ENCODE data around the gene CCDC102B.

Gene CCDC102B

GRCh38 chr18:68916734-68917133 lies 118.9 kb downstream of the CCDC102B start:
- no peak for DNase-seq

DNA sequence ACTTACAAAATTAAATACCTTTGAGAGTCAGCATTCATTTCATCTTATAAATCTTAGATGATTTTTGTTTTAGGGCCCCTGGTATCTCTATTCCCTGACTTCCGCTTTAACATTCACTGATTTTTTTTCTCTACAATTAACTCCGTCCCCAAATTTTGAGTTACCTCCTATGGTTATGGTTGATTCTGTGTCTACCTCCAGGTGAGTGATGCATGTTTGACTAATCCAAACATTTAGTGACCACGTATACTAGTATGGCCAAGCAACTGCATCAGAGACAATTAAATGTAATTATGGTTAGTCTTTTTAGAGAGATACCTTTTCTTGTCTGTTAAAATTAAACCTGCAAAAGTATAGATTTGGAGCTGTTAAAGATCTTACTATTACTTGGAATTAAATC lies 120.3 kb downstream of the CCDC102B start:
- no peak for DNase-seq

- DNase-seq, result no peak
Measured at GRCh38 chr18:68919900-68920299, 122.0 kb downstream of the CCDC102B start.

GRCh38 chr18:68922392-68922791 lies 124.5 kb downstream of the CCDC102B start:
- DNase-seq, result no peak

DNA sequence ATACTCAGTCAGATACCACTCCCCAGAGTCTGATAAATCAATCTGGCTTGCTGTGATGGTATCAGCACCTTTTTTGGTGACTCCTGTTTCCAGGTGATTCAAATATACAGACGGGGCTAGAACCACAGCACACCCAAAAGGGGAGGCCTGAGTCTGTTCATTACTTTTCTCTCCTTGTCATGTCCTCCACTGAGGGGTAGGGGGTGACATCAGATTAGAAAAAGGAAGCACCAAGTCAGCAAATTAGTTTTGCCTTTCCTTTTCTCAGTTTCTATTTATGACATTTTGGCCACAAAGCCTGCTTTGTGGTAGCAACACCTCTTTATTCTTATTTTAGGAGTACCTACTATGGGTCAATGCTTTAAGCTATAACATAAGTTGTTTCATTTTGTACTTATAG lies 127.4 kb downstream of the CCDC102B start:
- DNase-seq, result no peak

DNA sequence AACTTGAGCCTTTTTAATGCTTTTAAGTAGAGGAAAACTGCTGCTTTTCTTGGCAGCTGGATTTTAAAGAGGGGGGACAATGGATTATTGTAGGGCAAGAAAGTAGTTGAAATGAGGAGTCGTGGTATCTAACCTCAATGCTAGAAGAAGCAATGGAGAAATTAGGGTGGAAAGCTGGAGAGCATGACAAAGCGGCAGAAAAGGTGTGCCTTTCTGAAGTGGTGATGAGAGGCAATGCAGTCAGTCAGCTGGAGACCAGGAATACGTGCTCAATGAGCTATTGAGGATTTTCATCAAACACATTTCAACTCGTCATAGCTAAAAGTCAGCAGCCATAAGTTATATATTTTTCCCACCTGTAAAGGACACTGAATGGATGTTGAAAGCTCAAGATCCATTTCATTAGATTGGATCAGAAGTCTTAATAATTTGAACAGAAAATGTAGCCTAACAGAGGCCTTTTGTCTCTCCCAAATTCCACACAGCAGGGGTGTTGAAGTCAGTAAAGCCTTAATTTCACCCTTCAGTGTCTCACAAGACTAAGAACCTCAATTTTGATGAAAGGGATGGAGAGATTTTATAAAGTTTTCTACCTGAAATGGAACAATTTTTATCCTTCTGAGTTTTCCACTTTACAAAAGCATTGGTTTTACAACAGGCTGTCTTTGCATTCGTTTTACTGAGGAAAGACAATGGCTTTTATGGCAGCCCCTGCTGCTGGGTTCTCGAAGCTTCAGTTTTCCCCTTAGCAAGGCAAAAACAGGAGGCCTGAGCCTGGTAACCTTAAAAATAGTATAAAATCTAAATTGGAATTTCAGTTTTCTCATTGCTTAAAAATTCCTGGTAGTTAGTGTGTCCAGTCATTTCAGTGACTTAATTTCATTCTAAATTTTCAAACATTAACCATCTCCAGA lies 131.1 kb downstream of the CCDC102B start:
- DNase-seq, result no peak

DNA sequence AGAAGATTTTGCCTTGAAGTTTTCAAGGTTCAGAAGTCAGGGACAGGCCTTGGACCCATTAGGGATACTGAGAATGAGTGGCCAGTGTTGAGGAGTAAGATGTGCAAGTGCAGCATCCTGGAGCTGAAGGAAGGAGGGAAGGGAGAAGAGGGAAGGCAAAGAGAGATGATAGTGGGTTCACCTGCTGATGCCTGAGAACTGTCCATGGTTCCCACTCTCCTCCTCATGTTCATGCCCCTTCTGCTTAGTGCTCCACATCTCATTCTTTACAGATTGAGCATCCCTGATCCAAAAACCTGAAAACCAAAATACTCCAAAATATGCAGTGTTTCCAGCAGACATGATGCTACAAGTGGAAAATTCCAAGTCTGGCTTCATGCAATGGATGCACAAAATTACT lies 137.8 kb downstream of the CCDC102B start:
- DNase-seq, result no peak

- DNase-seq, result no peak
Measured at GRCh38 chr18:68937029-68937599, 139.2 kb downstream of the CCDC102B start.

DNA sequence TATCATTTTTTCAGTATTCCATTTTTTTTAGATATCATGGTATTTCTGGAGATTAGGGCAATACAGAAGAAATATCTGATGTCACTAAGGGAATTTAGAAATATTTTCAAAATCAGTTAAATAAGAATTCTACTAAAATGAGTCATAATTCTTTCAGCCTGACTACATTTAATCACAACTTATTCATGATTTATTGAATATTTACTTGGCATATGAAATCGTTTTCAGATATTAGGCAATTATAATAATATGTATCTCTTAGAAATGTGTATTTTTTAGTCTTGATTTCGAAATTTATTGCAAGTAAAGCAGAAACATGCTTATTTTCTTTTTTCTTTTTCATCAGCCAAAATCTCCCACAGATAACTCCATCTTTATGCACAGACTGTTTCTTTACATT lies 142.2 kb downstream of the CCDC102B start:
- DNase-seq, result no peak

GRCh38 chr18:68940754-68941153 lies 142.9 kb downstream of the CCDC102B start:
- no peak for DNase-seq

DNA sequence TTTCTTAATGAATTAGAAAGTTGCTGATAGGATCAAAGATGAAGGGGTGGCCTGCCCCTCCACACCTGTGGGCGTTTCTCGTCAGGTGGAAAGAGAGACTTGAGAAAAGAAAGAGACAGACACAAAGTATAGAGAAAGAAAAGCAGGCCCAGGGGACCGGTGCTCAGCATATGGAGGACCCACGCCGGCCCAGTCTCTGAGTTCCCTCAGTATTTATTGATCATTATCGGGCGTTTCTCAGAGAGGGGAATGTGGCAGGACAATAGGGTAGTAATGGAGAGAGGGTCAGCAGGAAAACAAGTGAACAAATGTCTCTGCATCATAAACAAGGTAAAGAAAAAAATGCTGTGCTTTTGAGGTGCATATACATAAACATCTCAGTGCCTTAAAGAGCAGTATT lies 144.3 kb downstream of the CCDC102B start:
- no peak for DNase-seq

- DNase-seq, result peak; percentile 16
Measured at GRCh38 chr18:68943861-68944260, 146.0 kb downstream of the CCDC102B start.

GRCh38 chr18:68944330-68944729 lies 146.4 kb downstream of the CCDC102B start:
- DNase-seq, result no peak

DNA sequence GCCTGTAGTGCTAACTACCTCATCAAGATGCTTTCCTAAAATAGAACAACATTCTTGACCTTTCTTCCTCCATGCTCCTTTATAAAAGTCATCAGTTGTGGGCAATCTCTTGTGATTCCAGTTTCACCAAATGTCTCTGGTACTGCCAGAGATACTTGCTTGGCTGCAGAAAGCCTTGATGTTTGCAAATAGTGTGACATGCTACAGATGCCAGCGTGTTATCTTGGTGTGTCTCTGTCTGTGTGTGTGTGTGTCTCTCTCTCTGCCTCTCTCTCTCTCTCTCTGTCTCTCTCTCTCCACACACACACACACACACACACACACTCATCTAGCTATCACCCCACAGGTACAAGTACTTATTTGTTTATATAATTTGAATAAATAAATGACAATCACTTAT lies 146.9 kb downstream of the CCDC102B start:
- no peak for DNase-seq

GRCh38 chr18:68948622-68949021 lies 150.7 kb downstream of the CCDC102B start:
- DNase-seq, result no peak

GRCh38 chr18:68954738-68955137 lies 156.9 kb downstream of the CCDC102B start:
- no peak for DNase-seq

- no peak for DNase-seq
Measured at GRCh38 chr18:68956650-68957049, 158.8 kb downstream of the CCDC102B start.

DNA sequence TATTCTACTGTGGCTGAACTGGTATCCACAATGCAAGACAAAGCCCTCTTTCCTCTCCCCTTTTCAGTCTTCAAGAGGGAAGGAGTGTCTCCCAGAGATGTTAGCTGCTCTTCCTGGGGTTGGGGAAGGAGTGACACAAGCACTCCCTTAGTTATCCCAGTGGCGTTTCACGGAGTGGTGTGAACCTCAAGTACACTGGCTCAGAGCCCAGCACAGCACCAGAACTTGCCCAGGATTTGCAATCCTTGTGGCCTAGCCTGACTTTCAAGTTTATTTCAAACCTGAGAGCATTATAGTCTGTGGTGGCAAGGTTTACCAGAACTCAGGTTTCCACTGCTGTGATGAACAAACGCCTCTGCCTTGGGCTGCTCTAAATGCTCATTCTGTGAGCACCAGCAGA lies 162.5 kb downstream of the CCDC102B start:
- peak; percentile 16 for DNase-seq

DNA sequence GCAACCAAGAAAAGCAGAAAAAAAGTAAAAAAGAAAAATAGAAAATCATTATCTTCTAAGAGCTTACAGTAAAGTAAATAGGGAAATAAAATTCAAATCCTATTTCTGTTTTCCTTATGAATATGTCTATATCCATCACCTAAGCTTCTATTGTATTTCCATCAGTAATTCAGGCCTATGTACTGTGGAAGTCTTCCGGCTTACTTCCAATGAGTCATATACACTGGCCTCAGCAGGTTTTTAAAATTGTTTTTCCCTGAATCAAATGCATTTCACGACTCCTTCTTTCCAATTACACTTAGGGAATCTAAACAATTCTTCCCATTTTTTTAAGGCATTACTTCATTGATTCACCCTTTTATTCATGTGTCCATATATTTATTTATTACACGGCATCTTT lies 164.7 kb downstream of the CCDC102B start:
- DNase-seq, result no peak

- DNase-seq, result no peak
Measured at GRCh38 chr18:68965817-68966216, 167.9 kb downstream of the CCDC102B start.

DNA sequence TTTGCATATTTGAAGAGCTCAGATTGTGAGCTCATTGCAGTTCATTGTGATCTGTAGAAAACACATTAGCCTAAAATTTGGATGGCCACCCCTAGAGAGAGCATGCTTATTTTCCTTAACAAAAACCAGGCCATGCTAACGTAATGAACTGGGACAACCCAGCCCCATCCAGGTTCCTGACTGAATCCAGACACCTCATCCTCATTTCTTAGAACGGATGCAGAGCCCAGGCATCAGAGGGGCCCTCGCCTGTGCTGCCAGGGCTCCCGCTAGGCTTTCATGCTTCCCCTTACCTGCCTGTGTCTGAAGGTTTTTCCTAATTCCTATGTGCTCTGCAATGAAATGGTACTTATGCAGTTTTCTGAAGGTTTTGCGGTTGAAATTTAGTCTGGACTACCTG lies 171.1 kb downstream of the CCDC102B start:
- DNase-seq, result no peak

GRCh38 chr18:68972176-68972575 lies 174.3 kb downstream of the CCDC102B start:
- DNase-seq, result no peak

- DNase-seq, result no peak
Measured at GRCh38 chr18:68979737-68980136, 181.9 kb downstream of the CCDC102B start.

- no peak for DNase-seq
Measured at GRCh38 chr18:68983126-68983525, 185.2 kb downstream of the CCDC102B start.

DNA sequence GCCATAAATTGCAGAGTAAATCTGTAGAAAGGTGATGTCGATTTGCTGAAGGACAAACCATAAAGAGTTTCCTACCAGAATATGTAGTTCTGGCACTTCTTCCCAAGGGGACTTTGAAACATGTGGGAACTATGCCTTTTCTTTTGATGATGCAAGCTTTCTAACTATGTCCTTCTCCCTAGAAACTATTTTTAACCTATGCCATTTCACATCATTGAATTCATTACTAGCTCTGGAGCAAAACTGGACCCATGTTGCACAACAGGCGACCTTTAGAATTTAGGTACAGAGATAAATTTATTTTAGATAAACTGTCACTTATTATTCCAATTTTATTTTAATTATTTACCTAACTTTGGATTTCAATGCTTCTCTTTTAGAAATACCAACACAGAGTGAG lies 186.5 kb downstream of the CCDC102B start:
- DNase-seq, result no peak

Data from DMS79 treated with DMSO at 0.1 percent for 48 hours (cell line).